IPS-18a (cell line): ENCODE data around the gene TXNDC11.
"Not testable (repeated sequence)": the region's sequence is repeated elsewhere in the genome, so short reads cannot be mapped to it uniquely, and the experiment has no call there.

ENCODE experiments used
- H3K27ac ChIP-seq: one replicate; pipeline ENCODE4 v1.5.1; 2013; ENCODE audit warnings: low read length
- H3K27me3 ChIP-seq: one replicate; pipeline ENCODE4 v1.6.1; 2013; ENCODE audit warnings: mild to moderate bottlenecking, low read length; ENCODE audit not compliant: control insufficient read depth, insufficient read depth
- H3K36me3 ChIP-seq: one replicate; pipeline ENCODE4 v1.6.1; 2013; ENCODE audit warnings: low read depth, low read length; ENCODE audit not compliant: control insufficient read depth
- H3K4me1 ChIP-seq: one replicate; pipeline ENCODE4 v1.6.1; 2013; ENCODE audit warnings: low read depth, low read length; ENCODE audit not compliant: control insufficient read depth
- H3K4me3 ChIP-seq: one replicate; pipeline ENCODE4 v1.5.1; 2013; ENCODE audit warnings: low read length
- H3K9ac ChIP-seq: one replicate; pipeline ENCODE4 v1.6.1; 2013; ENCODE audit warnings: mild to moderate bottlenecking, low read length, moderate library complexity
- H3K9me3 ChIP-seq: one replicate; pipeline ENCODE4 v1.6.1; 2013; ENCODE audit warnings: low read depth, low read length; ENCODE audit not compliant: control insufficient read depth

Gene TXNDC11

DNA sequence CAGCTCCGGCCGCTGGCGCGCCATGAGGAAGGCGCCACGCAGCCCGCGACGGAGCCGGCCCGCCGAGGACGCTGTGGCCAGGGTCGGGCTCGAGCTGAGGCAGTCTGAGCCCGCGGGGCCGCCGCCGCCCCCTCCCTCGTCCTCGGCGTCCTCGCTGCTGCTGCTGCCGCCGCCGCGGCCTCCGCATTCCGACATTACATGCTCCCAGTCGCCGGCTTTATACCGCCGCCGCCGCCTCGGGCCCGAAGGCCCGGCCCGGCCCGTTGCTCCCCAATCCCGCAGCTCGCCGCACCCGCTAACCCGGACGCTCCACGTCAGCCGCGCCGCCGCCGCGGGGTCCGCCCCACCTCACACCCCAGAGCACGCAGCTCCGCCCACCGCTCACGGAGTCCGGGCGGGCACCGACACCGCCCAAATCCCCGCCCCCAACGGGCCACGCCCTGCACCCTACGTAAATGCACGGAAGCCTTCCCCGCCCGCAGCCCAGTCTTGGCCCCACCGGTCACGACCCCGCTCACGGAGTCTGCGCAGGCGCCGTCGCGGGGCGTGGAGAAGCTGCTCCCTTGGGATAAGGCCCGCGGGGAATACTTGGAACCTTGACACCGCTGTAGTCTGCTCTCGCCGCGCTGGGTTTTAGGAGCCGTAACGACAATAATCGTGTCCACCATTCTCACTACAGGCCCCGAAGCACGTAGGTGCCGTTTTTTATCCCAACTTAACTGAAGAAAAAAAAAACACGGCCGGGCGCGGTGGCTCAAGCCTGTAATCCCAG is at the start of gene TXNDC11:
Gene TXNDC11, minus strand, starts transcription at position 322 of the 772 bp plus-strand sequence. Its CDS starts 127 bp downstream, at position 195.
- Histone ChIP-seq H3K9ac (peak within 1 kb of the TSS; percentile 60), H3K36me3 (no peaks in the 10 kb centered on the region)

GRCh38 chr16:11791144-11791828 is 48.6 kb upstream of the TXNDC11 start:
- no peak overlapping the region for H3K9ac ChIP-seq
- peaks cover 5% of the 10 kb centered on the region for H3K36me3 ChIP-seq
- H3K4me3 ChIP-seq: no peak overlapping the region
- no peaks in the 10 kb centered on the region for H3K4me1 ChIP-seq
- H3K27ac ChIP-seq: peak overlapping the region; percentile 12
- H3K27me3 ChIP-seq: no peaks in the 10 kb centered on the region
- no peaks in the 10 kb centered on the region for H3K9me3 ChIP-seq

More for the DNA sequence above, at the start of gene TXNDC11:
- H3K4me1 ChIP-seq: no peaks in the 10 kb centered on the region
- peak within 1 kb of the TSS; percentile 81 for H3K4me3 ChIP-seq
- H3K27me3 ChIP-seq: no peaks in the 10 kb centered on the region
- no peak within 1 kb of the TSS for H3K27ac ChIP-seq
- no peaks in the 10 kb centered on the region for H3K9me3 ChIP-seq

- Histone ChIP-seq H3K27me3 (no peaks in the 10 kb centered on the region), H3K27ac (no peak overlapping the region), H3K4me1 (no peaks in the 10 kb centered on the region), H3K9ac (no peak overlapping the region), H3K36me3 (no peaks in the 10 kb centered on the region), H3K4me3 (no peak overlapping the region), H3K9me3 (no peaks in the 10 kb centered on the region)
These were observed 46.3 kb upstream of the TXNDC11 start for GRCh38 chr16:11788914-11789313.

GRCh38 chr16:11784980-11785599 is 42.4 kb upstream of the TXNDC11 start:
- H3K4me3 ChIP-seq, H3K27ac ChIP-seq, H3K9ac ChIP-seq, H3K9me3 ChIP-seq, H3K27me3 ChIP-seq, H3K36me3 ChIP-seq, H3K4me1 ChIP-seq: not testable (repeated sequence)

GRCh38 chr16:11784381-11784780 is 41.7 kb upstream of the TXNDC11 start:
- H3K9ac ChIP-seq, H3K27me3 ChIP-seq, H3K36me3 ChIP-seq, H3K9me3 ChIP-seq, H3K27ac ChIP-seq, H3K4me3 ChIP-seq, H3K4me1 ChIP-seq: not testable (repeated sequence)

- Histone ChIP-seq H3K4me3 (no peak overlapping the region), H3K27ac (no peak overlapping the region)
These were observed 41.3 kb upstream of the TXNDC11 start for GRCh38 chr16:11784038-11784369.

GRCh38 chr16:11783319-11784037 is 40.8 kb upstream of the TXNDC11 start:
- Histone ChIP-seq H3K27me3 (no peaks in the 10 kb centered on the region), H3K4me1 (no peaks in the 10 kb centered on the region), H3K36me3 (no peaks in the 10 kb centered on the region), H3K9me3 (no peaks in the 10 kb centered on the region), H3K4me3 (no peak overlapping the region), H3K9ac (no peak overlapping the region), H3K27ac (no peak overlapping the region)

More at GRCh38 chr16:11784038-11784369, 41.3 kb upstream of the TXNDC11 start:
- no peak overlapping the region for H3K9ac ChIP-seq
- no peaks in the 10 kb centered on the region for H3K9me3 ChIP-seq
- no peaks in the 10 kb centered on the region for H3K36me3 ChIP-seq
- no peaks in the 10 kb centered on the region for H3K27me3 ChIP-seq
- no peaks in the 10 kb centered on the region for H3K4me1 ChIP-seq

GRCh38 chr16:11781773-11782172 is 39.1 kb upstream of the TXNDC11 start:
- H3K36me3 ChIP-seq: peaks cover under 1% of the 10 kb centered on the region

GRCh38 chr16:11780991-11781680 is 38.5 kb upstream of the TXNDC11 start:
- H3K36me3 ChIP-seq: peaks cover 7% of the 10 kb centered on the region
- no peak overlapping the region for H3K9ac ChIP-seq
- H3K4me3 ChIP-seq: no peak overlapping the region

More at GRCh38 chr16:11781773-11782172, 39.1 kb upstream of the TXNDC11 start:
- Histone ChIP-seq H3K4me1 (no peaks in the 10 kb centered on the region), H3K27me3 (no peaks in the 10 kb centered on the region), H3K4me3 (no peak overlapping the region), H3K9ac (no peak overlapping the region), H3K9me3 (no peaks in the 10 kb centered on the region), H3K27ac (no peak overlapping the region)

GRCh38 chr16:11779074-11779473 is 36.4 kb upstream of the TXNDC11 start:
- H3K9ac ChIP-seq: no peak overlapping the region
- peaks cover 22% of the 10 kb centered on the region for H3K36me3 ChIP-seq
- no peaks in the 10 kb centered on the region for H3K4me1 ChIP-seq
- H3K4me3 ChIP-seq: no peak overlapping the region
- no peaks in the 10 kb centered on the region for H3K27me3 ChIP-seq
- no peak overlapping the region for H3K27ac ChIP-seq
- no peaks in the 10 kb centered on the region for H3K9me3 ChIP-seq

More at GRCh38 chr16:11780991-11781680, 38.5 kb upstream of the TXNDC11 start:
- Histone ChIP-seq H3K27ac (no peak overlapping the region), H3K4me1 (no peaks in the 10 kb centered on the region), H3K9me3 (no peaks in the 10 kb centered on the region), H3K27me3 (no peaks in the 10 kb centered on the region)
